Tibial nerve (tissue), 4 donors: ENCODE measurements around the gene ARR3. TPM values are rescaled to one million over a fixed set of nuclear protein-coding genes. Genes with fewer than 3 reads are reported as not detected.
A peak's percentile ranks its signal among the peaks of the same experiment; 100 is the strongest.

Experiments used
- DNase-seq, 2 donors: peaks; one replicate each; pipeline ENCODE4 v3.0.0-alpha.2; 2019; ENCODE audit warnings: low spot score in 2 of 2
- H3K27ac ChIP-seq, 4 donors: fragments of 200-600 bp; sonication (generic) in 3 of 4; one replicate each; pipeline ENCODE4 v1.5.1; 2017 to 2019; ENCODE audit warnings: mild to moderate bottlenecking in 1 of 4
- H3K27me3 ChIP-seq, 2 donors: fragments of 200-600 bp; sonication (generic) in 1 of 2; one replicate each; pipeline versions ENCODE4 v1.5.1 to v1.6.0; 2017 to 2019
- H3K36me3 ChIP-seq, 3 donors: fragments of 200-600 bp; sonication (generic); one replicate each; pipeline ENCODE4 v1.5.1; 2018 to 2019
- H3K4me1 ChIP-seq, 4 donors: fragments of 200-600 bp; sonication (generic) in 3 of 4; one replicate each; pipeline ENCODE4 v1.5.1; 2017 to 2019
- H3K4me3 ChIP-seq, 4 donors: fragments of 200-600 bp; sonication (generic) in 3 of 4; one replicate each; pipeline ENCODE4 v1.5.1; 2017 to 2019; ENCODE audit warnings: mild to moderate bottlenecking in 1 of 4, moderate library complexity in 1 of 4
- H3K9me3 ChIP-seq, 4 donors: fragments of 200-600 bp; sonication (generic) in 3 of 4; one replicate each; pipeline ENCODE4 v1.5.1; 2017 to 2019
- CTCF ChIP-seq, 5 experiments: fragments of 200-600 bp in 3 of 5; fragments of 450-650 bp in 2 of 5; sonication (generic) in 3 of 5; IDR thresholded peaks; one replicate each; pipeline ENCODE4 v1.5.1; 2016 to 2019; ENCODE audit warnings: antibody characterized with exemption in 5 of 5, mild to moderate bottlenecking in 3 of 5, moderate library complexity in 2 of 5
- EP300 ChIP-seq, 2 donors: sonication (generic); formaldehyde crosslinking; IDR thresholded peaks; one replicate each; pipeline ENCODE4 v1.6.1; 2017; ENCODE audit warnings: antibody characterized with exemption in 2 of 2, mild to moderate bottlenecking in 1 of 2
- POLR2A ChIP-seq, 2 donors: fragments of 450-650 bp; IDR thresholded peaks; one replicate each; pipeline ENCODE4 v1.6.1; 2017; ENCODE audit warnings: antibody characterized with exemption in 2 of 2, mild to moderate bottlenecking in 2 of 2, moderate library complexity in 2 of 2
- WGBS, 2 donors: methylation state at CpG; one replicate each; pipeline ENCODE4 v1.1.5; 2018; 5-methylcytosine and 5-hydroxymethylcytosine counted together
- total RNA-seq, 4 donors: library from RNA; depleted of rRNA; stranded (reverse); fragments of >200 nt; gene quantifications; one replicate each; pipeline ENCODE4 v1.1.0, GENCODE V29; 2016

The ARR3 gene
- not detected for total RNA-seq

GRCh38 chrX:70268034-70268433, at the start of gene ARR3:
Gene ARR3, plus strand, starts transcription at chrX:70268334. Its CDS starts 1,052 bp downstream, at chrX:70269386.
- Histone ChIP-seq H3K9me3 (no peaks in the 10 kb centered on the region), H3K27ac (no peak within 1 kb of the TSS), H3K4me3 (no peak within 1 kb of the TSS), H3K4me1 (no peaks in the 10 kb centered on the region), H3K27me3 (no peaks in the 10 kb centered on the region), H3K36me3 (no peaks in the 10 kb centered on the region)
- no peak for TF ChIP-seq EP300 (IDR thresholded peaks at IDR 0.05)
- no peak for TF ChIP-seq CTCF (IDR thresholded peaks at IDR 0.05)
- TF ChIP-seq POLR2A (IDR thresholded peaks at IDR 0.05): no peak
- DNase-seq: no peak

- no peak overlapping the region for H3K27ac ChIP-seq
- WGBS, 2 donors: 72 to 78% methylated on average over 4 to 5 of the region's 5 CpGs
- no peaks in the 10 kb centered on the region for H3K9me3 ChIP-seq
- no peak overlapping the region for H3K4me3 ChIP-seq
- H3K36me3 ChIP-seq: no peaks in the 10 kb centered on the region
- no peaks in the 10 kb centered on the region for H3K27me3 ChIP-seq
- no peak for TF ChIP-seq EP300 (IDR thresholded peaks at IDR 0.05)
- TF ChIP-seq CTCF (IDR thresholded peaks at IDR 0.05): no peak
- TF ChIP-seq POLR2A (IDR thresholded peaks at IDR 0.05): no peak
- H3K4me1 ChIP-seq: no peaks in the 10 kb centered on the region
- DNase-seq: peak; percentile 5 to 13
Observed at GRCh38 chrX:70219938-70220764, 48.0 kb upstream of the ARR3 start.

GRCh38 chrX:70226048-70226447, 42.1 kb upstream of the ARR3 start:
- Histone ChIP-seq H3K27me3 (no peaks in the 10 kb centered on the region), H3K27ac (no peak overlapping the region), H3K36me3 (no peaks in the 10 kb centered on the region), H3K4me1 (no peaks in the 10 kb centered on the region), H3K4me3 (no peak overlapping the region), H3K9me3 (no peaks in the 10 kb centered on the region)
- no peak for DNase-seq
- no peak for TF ChIP-seq CTCF (IDR thresholded peaks at IDR 0.05)

GRCh38 chrX:70226687-70227086, 41.4 kb upstream of the ARR3 start:
- WGBS, 2 donors: 69 to 84% methylated on average over 2 of the region's 2 CpGs
- no peak overlapping the region for H3K4me3 ChIP-seq
- no peaks in the 10 kb centered on the region for H3K36me3 ChIP-seq
- TF ChIP-seq EP300 (IDR thresholded peaks at IDR 0.05) (no peak), POLR2A (IDR thresholded peaks at IDR 0.05) (no peak), CTCF (IDR thresholded peaks at IDR 0.05) (no peak)
- H3K4me1 ChIP-seq: no peaks in the 10 kb centered on the region
- H3K27ac ChIP-seq: no peak overlapping the region
- H3K27me3 ChIP-seq: no peaks in the 10 kb centered on the region
- no peak for DNase-seq
- H3K9me3 ChIP-seq: no peaks in the 10 kb centered on the region

GRCh38 chrX:70231666-70232065, 36.5 kb upstream of the ARR3 start:
- H3K27me3 ChIP-seq: no peaks in the 10 kb centered on the region
- TF ChIP-seq EP300 (IDR thresholded peaks at IDR 0.05): no peak
- no peak for TF ChIP-seq POLR2A (IDR thresholded peaks at IDR 0.05)
- TF ChIP-seq CTCF (IDR thresholded peaks at IDR 0.05): no peak
- no peak overlapping the region for H3K27ac ChIP-seq
- H3K4me3 ChIP-seq: no peak overlapping the region
- no peaks in the 10 kb centered on the region for H3K9me3 ChIP-seq
- no peaks in the 10 kb centered on the region for H3K4me1 ChIP-seq
- DNase-seq: no peak
- 74 to 83% methylated on average over 4 of the region's 4 CpGs for WGBS, 2 donors
- no peaks in the 10 kb centered on the region for H3K36me3 ChIP-seq
